Bronchial epithelial cell (primary cell): ENCODE results near the gene RALGDS. TPM values are rescaled to one million over a fixed set of nuclear protein-coding genes. Genes with fewer than 3 reads are reported as not detected.

Source experiments
- DNase-seq: peaks from one replicate; pipeline ENCODE4 v3.0.0-alpha.2; 2010; ENCODE audit warnings: low read depth
- FAIRE-seq: peaks from 2 replicates; lab custom pipeline; 2011; peaks lifted over from hg19 to GRCh38; lab: Jason Lieb, UNC
- H3K27me3 ChIP-seq: 2 replicates; pipeline ENCODE4 v1.5.1; 2011; ENCODE audit warnings: low read length; ENCODE audit not compliant: control insufficient read depth, insufficient read depth
- H3K36me3 ChIP-seq: 2 replicates; pipeline ENCODE4 v1.5.1; 2011; ENCODE audit warnings: low read length; ENCODE audit not compliant: control insufficient read depth, insufficient read depth
- H3K4me3 ChIP-seq: 2 replicates; pipeline ENCODE4 v1.5.1; 2011; ENCODE audit warnings: mild to moderate bottlenecking, low read depth, low read length, control low read depth
- total RNA-seq: library from RNA; depleted of rRNA; stranded (reverse); fragments of >200 nt; gene quantifications from 2 replicates; pipeline ENCODE4 v1.2.1, GENCODE V29; 2014
- TF ChIP-seq, protein P1 (sequence below): IDR thresholded peaks from 2 replicates; pipeline ENCODE4 v1.5.1; 2011; ENCODE audit warnings: mild to moderate bottlenecking, moderate library complexity, low read length, control low read depth, inconsistent platforms; ENCODE audit not compliant: insufficient read depth, severe bottlenecking

The RALGDS gene
- total RNA-seq, 1 donor from 2014 or later, result 18.7 TPM

DNA sequence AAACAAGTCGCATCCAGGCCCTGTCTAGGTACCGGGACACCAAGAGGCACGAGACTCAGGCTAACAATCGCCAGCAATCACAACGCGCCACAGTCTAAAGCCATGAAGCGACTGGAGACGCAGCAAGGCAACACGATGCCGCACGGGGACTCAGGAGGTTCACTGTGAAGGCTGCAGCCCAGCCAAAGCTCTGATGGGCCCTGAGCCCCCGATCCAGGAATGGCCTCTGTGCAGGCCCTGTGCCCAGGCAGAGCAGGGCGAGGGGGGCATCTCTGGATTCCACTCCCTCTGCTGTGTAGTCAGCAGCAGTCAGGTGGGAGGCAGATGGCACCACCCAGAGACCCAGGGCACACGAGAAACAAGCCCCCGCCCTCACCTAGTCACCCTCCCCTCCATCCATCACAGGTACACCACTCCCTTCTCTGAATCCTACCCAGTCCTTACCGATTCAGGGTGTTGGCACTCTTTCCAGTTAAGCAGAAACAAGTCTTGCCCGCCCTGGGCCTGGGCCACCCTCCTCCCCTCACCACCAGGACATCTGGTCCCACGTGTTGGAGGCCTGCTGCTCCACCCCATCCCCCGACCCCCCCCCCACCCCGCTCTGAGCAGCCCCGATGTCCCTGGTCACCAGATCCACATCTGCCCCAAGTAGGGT is 1.1 kb downstream of the RALGDS start:
- TF ChIP-seq, protein P1, sequence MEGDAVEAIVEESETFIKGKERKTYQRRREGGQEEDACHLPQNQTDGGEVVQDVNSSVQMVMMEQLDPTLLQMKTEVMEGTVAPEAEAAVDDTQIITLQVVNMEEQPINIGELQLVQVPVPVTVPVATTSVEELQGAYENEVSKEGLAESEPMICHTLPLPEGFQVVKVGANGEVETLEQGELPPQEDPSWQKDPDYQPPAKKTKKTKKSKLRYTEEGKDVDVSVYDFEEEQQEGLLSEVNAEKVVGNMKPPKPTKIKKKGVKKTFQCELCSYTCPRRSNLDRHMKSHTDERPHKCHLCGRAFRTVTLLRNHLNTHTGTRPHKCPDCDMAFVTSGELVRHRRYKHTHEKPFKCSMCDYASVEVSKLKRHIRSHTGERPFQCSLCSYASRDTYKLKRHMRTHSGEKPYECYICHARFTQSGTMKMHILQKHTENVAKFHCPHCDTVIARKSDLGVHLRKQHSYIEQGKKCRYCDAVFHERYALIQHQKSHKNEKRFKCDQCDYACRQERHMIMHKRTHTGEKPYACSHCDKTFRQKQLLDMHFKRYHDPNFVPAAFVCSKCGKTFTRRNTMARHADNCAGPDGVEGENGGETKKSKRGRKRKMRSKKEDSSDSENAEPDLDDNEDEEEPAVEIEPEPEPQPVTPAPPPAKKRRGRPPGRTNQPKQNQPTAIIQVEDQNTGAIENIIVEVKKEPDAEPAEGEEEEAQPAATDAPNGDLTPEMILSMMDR, result no peak
- peak; percentile 41 for DNase-seq
- Histone ChIP-seq H3K27me3 (no peaks in the 10 kb centered on the region), H3K36me3 (peaks cover 10% of the 10 kb centered on the region), H3K4me3 (peak overlapping the region; percentile 64)
- no peak for FAIRE-seq

DNA sequence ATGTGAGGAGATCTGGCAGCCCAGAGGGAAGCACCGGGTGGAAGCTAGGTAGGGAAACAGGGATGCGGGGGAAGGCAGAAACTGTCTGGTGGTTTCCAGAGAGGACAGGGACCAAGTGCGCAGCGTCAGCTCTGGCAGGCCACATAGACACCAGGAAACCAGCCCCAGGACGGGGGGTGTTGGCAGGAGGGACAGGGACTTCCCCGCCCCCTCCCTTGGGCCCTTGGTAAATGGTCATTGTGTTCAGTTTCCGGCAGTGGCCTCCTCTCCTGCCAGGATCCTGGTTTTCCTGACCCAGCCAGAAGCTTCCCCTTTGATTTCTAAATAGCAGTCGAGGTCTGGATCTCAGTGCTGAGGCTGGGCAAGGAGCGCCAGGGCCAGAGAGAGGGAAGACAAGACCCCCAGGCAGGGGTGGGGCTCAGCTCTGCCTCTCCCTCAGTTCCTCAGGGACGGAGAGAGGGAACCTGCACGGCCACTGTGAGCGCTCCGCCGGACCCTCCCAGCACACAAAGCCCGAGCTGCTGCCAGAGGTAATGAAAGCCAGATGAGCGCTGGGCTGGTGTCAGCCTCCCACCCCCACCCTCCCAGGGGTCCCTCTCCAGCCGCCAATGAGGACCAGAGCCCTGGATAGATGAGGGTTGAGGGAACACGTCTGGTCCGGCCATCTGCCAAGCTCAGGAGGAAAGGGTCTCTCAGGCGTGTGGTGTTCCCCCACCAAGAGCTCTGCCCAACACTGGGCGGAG is 1.8 kb downstream of the RALGDS start:
- DNase-seq (no peak), FAIRE-seq (no peak)
- Histone ChIP-seq H3K36me3 (peaks cover 14% of the 10 kb centered on the region), H3K4me3 (peak overlapping the region; percentile 64), H3K27me3 (no peaks in the 10 kb centered on the region)
- TF ChIP-seq, protein P1, result no peak

DNA sequence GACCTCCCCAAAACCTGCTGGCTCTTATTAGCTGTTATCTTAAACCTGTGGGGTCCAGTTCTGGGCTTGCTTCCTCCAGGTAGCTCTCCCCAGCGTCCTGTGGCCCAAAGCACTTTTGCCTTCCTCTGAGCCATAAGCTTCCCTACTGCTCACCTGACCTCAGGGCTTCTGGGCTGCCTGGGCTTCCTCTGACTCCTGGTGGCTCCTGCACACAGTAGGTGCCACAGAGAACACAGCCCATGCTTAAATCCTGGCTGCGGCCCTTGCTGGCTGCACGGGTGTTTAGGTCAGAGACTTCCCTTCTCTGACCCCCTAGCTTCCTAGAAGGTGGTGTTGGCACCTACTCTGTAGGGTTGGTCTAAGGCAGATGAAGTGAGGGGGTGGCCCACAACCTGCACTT is 2.5 kb downstream of the RALGDS start:
- TF ChIP-seq, protein P1, result no peak
- no peaks in the 10 kb centered on the region for H3K27me3 ChIP-seq
- no peak for FAIRE-seq
- no peak overlapping the region for H3K4me3 ChIP-seq
- no peak for DNase-seq
- peaks cover 16% of the 10 kb centered on the region for H3K36me3 ChIP-seq

DNA sequence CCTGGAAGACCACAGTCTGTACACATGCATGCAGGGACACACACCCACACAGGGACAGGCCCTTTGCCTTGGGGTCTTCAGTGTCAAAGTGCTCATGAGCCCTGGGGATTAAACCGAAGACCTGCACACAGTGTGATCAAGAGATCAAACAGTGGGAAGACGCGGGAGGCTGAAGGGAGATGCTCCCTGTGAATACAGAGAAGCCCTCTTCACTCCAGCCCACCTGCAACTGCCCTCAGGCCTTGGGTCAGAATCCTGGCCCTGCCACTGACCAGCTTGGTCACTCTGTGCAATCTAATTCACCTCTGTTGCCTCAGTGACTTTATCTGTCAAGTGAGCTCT is 2.9 kb downstream of the RALGDS start:
- DNase-seq (no peak), FAIRE-seq (no peak)
- Histone ChIP-seq H3K4me3 (no peak overlapping the region), H3K36me3 (peaks cover 16% of the 10 kb centered on the region), H3K27me3 (no peaks in the 10 kb centered on the region)
- TF ChIP-seq, protein P1, result no peak

DNA sequence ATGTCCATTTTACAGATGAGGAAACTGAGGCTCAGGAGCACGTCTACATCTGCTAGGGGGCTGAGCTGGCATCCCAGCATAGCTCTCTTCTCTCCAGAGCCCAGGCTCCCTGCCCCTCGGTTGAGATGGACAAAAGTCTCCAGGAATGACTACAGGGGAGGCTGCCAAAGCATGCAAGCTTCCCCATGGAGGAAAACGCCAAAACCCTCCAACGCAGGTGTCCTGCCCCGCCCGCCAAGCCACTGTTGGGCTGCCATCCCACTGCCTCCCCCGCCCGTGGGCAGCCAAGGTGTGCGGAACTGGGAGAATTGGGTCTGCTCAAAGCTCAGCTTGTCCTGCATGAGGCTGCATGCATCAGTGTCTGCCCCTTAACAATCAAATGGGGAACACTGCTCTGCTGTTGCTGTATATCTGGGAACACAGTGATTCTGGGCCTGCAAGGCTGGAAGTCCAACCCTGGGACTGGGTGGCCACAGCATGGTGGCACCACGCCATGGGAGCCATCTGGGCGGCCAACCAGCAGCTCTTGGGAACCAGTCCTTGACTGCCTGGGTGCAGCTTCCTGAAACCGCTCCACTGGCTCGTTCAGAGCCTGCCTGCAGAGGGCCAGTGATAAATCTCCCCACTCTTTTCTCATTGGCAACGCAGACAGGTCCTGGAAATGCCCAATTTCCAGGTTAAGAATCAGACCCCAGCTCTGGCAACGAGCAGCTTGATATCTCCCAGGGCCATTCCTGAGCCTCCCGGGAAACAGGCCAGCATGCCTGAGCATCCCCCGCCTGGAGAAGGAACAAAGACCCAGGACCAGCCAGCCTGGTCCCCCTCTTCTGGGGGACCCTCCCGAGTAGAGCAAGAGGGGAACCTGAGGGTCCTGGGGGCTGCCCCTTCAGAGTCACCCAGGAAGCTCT is 3.5 kb downstream of the RALGDS start:
- TF ChIP-seq, protein P1, result no peak
- Histone ChIP-seq H3K27me3 (no peaks in the 10 kb centered on the region), H3K36me3 (peaks cover 16% of the 10 kb centered on the region), H3K4me3 (no peak overlapping the region)
- FAIRE-seq, result no peak
- no peak for DNase-seq
